ENCODE results near the gene PPP1R9B. TPM values are rescaled to one million over a fixed set of nuclear protein-coding genes. Genes with fewer than 3 reads are reported as not detected.

The PPP1R9B gene
- total RNA-seq, 1 experiment from 2014 or later = 23.0 TPM

DNA sequence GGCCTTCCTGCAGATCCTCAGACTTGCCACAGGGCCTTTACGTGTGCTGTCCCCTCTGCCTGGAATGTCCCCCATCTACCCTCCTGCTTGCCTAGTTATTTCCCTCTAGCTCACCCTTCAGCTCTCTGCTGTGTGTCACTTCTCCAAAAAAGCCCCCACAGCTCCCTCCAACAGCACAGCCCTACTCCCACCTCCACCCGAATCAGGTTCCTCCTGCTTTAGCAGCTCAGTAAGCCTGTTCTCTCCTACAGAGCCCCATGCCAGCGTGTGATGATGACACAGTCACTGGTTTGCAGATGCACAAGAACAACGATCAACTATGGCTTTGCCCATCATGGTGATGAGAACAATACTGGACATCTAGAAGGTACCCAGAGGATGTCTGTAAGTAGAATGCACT lies 13.4 kb downstream of the PPP1R9B start:
- Histone ChIP-seq H3K27ac (ENCODE audit: insufficient read length, low read depth, low read length) (no peak overlapping the region), H3K9me3 (ENCODE audit: control insufficient read depth, low read depth, low read length) (no peaks in the 10 kb centered on the region), H3K27me3 (ENCODE audit: insufficient read depth, low read length) (no peaks in the 10 kb centered on the region; the same call in 1 of the 2 replicates), H3K4me2 (ENCODE audit: insufficient read depth, insufficient read length, low read length) (no peak overlapping the region), H3K79me1 (ENCODE audit: insufficient read depth, low read depth, low read length, poor library complexity, severe bottlenecking) (no peaks in the 10 kb centered on the region), H4K8ac (replicated peaks; ENCODE audit: insufficient read length, low read depth, low read length) (no peak overlapping the region), H2AK5ac (ENCODE audit: insufficient read length, low read length) (no peak overlapping the region), H4K91ac (ENCODE audit: insufficient read length, low read depth, low read length) (no peak overlapping the region), H3K14ac (ENCODE audit: insufficient read depth, low read length) (no peak overlapping the region), H3K79me2 (ENCODE audit: insufficient read depth, low read length) (no peaks in the 10 kb centered on the region), H3K4ac (ENCODE audit: low read depth, low read length) (no peak overlapping the region), H2BK20ac (ENCODE audit: low read depth, low read length, poor library complexity, severe bottlenecking) (no peak overlapping the region), H2BK12ac (ENCODE audit: insufficient read length, low read depth, low read length) (no peak overlapping the region), H3K56ac (ENCODE audit: insufficient read length, low read depth, low read length) (no peak overlapping the region), H2BK120ac (ENCODE audit: low read depth, low read length, poor library complexity, severe bottlenecking) (no peak overlapping the region), H4K5ac (ENCODE audit: insufficient read length, low read depth, low read length) (no peak overlapping the region), H4K20me1 (ENCODE audit: control insufficient read depth, insufficient read depth, insufficient read length) (peaks cover 2% of the 10 kb centered on the region), H2BK5ac (ENCODE audit: insufficient read length, low read length) (no peak overlapping the region), H3K23me2 (ENCODE audit: insufficient read length, low read depth, low read length, poor library complexity, severe bottlenecking) (no peaks in the 10 kb centered on the region), H2AFZ (ENCODE audit: low read length) (no peak overlapping the region), H3T11ph (ENCODE audit: low read length) (no peak overlapping the region), H3K4me1 (ENCODE audit: insufficient read depth, low read length) (no peaks in the 10 kb centered on the region; the same call in 1 of the 2 replicates), H2BK15ac (ENCODE audit: low read depth, low read length) (no peak overlapping the region), H3K23ac (ENCODE audit: insufficient read length, low read depth, low read length) (no peak overlapping the region), H3K9ac (ENCODE audit: extremely low read depth, insufficient read length, low read length) (no peak overlapping the region), H3K18ac (ENCODE audit: insufficient read length, low read depth, low read length) (no peak overlapping the region)
- WGBS (ENCODE audit: extremely low coverage, insufficient read length, low lambda C conversion rate) = no CpG with 5 or more reads among the region's 4 CpGs
- no peaks in the 10 kb centered on the region; a peak in 1 of 5 replicates for H3K9me3 Mint-ChIP-seq
- no peak for DNase-seq
- H3K27me3 Mint-ChIP-seq (ENCODE audit: low read depth) = peaks cover 6% of the 10 kb centered on the region
- H3K4me3 Mint-ChIP-seq = no peak overlapping the region
- peaks cover 20 to 28% of the 10 kb centered on the region in 2 experiments for H3K4me1 Mint-ChIP-seq
- TF ChIP-seq CTCF (conservative IDR thresholded peaks at IDR 0.05) = no peak
- H3K27ac Mint-ChIP-seq = no peak overlapping the region; a peak in 1 of 7 replicates
- peaks cover 18 to 60% (median 53%) of the 10 kb centered on the region in 3 experiments; a peak in 6 of 7 replicates for H3K36me3 Mint-ChIP-seq (ENCODE audit: insufficient read depth in 1 of 3, low read depth in 3 of 3)
